AG10803 (cell line): ENCODE measurements around the gene CXCL10.

Experiments used
- DNase-seq: peaks from one replicate; pipeline ENCODE4 v3.0.0; 2010; ENCODE audit warnings: low read depth
- H3K4me3 ChIP-seq: 2 replicates; pipeline ENCODE4 v1.5.1; 2011; ENCODE audit warnings: mild to moderate bottlenecking, low read length, control low read depth
- CTCF ChIP-seq: conservative IDR thresholded peaks from 2 replicates; pipeline ENCODE4 v1.5.1; 2011; ENCODE audit warnings: mild to moderate bottlenecking, low read length, control low read depth, inconsistent platforms

The CXCL10 gene

GRCh38 chr4:75989846-75990528 is 33.3 kb downstream of the CXCL10 start:
- peak overlapping the region; percentile 96 for H3K4me3 ChIP-seq
- no peak for TF ChIP-seq CTCF
- DNase-seq: peak; percentile 3

DNA sequence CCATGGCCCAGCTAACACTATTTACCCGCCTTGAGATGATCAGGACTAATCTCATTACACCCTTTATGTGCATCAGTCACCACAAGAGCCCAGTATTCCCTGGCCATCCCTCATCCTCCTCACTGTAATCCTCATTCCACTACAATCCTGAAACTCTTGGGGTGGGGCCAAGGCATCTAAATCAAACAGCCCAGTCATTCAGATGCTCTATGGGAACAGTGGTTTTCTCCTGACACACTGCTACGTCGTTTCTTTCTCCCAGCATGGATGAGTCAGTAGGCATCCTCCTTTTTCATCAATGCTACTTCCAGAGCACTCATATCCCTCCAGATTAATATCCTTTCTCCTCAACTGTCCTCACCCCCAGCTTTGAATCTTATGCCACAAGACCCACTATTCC is 38.2 kb downstream of the CXCL10 start:
- TF ChIP-seq CTCF: no peak
- H3K4me3 ChIP-seq: no peak overlapping the region
- peak; percentile 88 for DNase-seq

- no peak for DNase-seq
- no peak overlapping the region for H3K4me3 ChIP-seq
- TF ChIP-seq CTCF: no peak
These were observed 42.7 kb downstream of the CXCL10 start for GRCh38 chr4:75980576-75980975.

- no peak for DNase-seq
- TF ChIP-seq CTCF: no peak
- no peak overlapping the region for H3K4me3 ChIP-seq
These were observed 47.1 kb downstream of the CXCL10 start for GRCh38 chr4:75976177-75976576.

DNA sequence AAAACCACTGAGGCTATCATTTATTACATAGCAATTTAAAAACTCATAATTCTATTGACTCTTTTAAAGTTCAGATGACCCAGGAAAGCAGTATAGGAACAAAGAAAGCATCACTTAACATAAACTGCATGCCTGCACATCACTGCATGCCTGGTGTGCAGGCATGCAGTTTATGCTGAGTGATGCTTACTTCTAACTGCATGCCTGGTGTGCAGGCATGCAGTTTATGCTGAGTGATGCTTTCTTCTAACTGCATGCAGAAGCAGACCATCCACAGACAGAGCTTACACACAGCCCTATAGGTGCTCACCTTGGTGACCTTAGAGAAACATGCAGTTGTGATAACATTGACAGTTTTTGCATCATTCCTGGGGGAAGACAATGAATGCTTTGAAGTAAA is 49.5 kb downstream of the CXCL10 start:
- TF ChIP-seq CTCF: no peak
- DNase-seq: no peak
- no peak overlapping the region for H3K4me3 ChIP-seq
